WERI-Rb-1 (cell line): ENCODE measurements around the gene IGLON5.

Experiments used
- DNase-seq: peaks from one replicate; pipeline ENCODE4 v3.0.0-alpha.2; 2020
- H3K27ac ChIP-seq: fragments of 250-450 bp; sonication (Bioruptor Pico); 2 replicates; pipeline ENCODE4 v1.5.1; 2020; ENCODE audit warnings: mild to moderate bottlenecking, moderate library complexity
- H3K27me3 ChIP-seq: fragments of 250-450 bp; sonication (Bioruptor Pico); 2 replicates; pipeline ENCODE4 v1.5.1; 2021; ENCODE audit warnings: mild to moderate bottlenecking, low read depth, moderate library complexity; ENCODE audit not compliant: insufficient read depth, severe bottlenecking
- H3K36me3 ChIP-seq: fragments of 250-450 bp; sonication (Bioruptor Pico); 2 replicates; pipeline ENCODE4 v1.5.1; 2020; ENCODE audit warnings: mild to moderate bottlenecking, moderate library complexity
- H3K4me3 ChIP-seq: 2 replicates; pipeline ENCODE4 v1.5.1; 2011; ENCODE audit warnings: low read depth, mild to moderate bottlenecking, control low read depth, low read length
- H3K9me3 ChIP-seq: fragments of 250-450 bp; sonication (Bioruptor Pico); 2 replicates; pipeline ENCODE4 v1.5.1; 2021; ENCODE audit warnings: mild to moderate bottlenecking, moderate library complexity; ENCODE audit not compliant: severe bottlenecking
- CTCF ChIP-seq: IDR thresholded peaks from 2 replicates; pipeline ENCODE4 v1.5.1; 2011; ENCODE audit warnings: low read depth, mild to moderate bottlenecking, control low read depth, inconsistent platforms, low read length

The IGLON5 gene

GRCh38 chr19:51370230-51370629 lies 58.8 kb downstream of the IGLON5 start:
- no peak for TF ChIP-seq CTCF
- no peak overlapping the region for H3K4me3 ChIP-seq
- no peaks in the 10 kb centered on the region for H3K9me3 ChIP-seq
- DNase-seq: no peak
- H3K27me3 ChIP-seq: no peaks in the 10 kb centered on the region
- H3K27ac ChIP-seq: no peak overlapping the region
- no peaks in the 10 kb centered on the region for H3K36me3 ChIP-seq

- Histone ChIP-seq H3K36me3 (no peaks in the 10 kb centered on the region), H3K9me3 (no peaks in the 10 kb centered on the region), H3K27me3 (no peaks in the 10 kb centered on the region), H3K4me3 (no peak overlapping the region), H3K27ac (no peak overlapping the region)
- TF ChIP-seq CTCF: no peak
- no peak for DNase-seq
Measured at GRCh38 chr19:51371186-51371690, 59.8 kb downstream of the IGLON5 start.

GRCh38 chr19:51372021-51372648 lies 60.7 kb downstream of the IGLON5 start:
- Histone ChIP-seq H3K4me3 (no peak overlapping the region), H3K27me3 (no peaks in the 10 kb centered on the region), H3K9me3 (no peaks in the 10 kb centered on the region), H3K36me3 (no peaks in the 10 kb centered on the region), H3K27ac (no peak overlapping the region)
- no peak for TF ChIP-seq CTCF
- DNase-seq: no peak

- DNase-seq: no peak
- no peak for TF ChIP-seq CTCF
- no peak within 1 kb of the TSS for H3K27ac ChIP-seq
- H3K4me3 ChIP-seq: no peak within 1 kb of the TSS
- no peaks in the 10 kb centered on the region for H3K27me3 ChIP-seq
- H3K36me3 ChIP-seq: no peaks in the 10 kb centered on the region
- H3K9me3 ChIP-seq: no peaks in the 10 kb centered on the region
Measured at GRCh38 chr19:51372649-51373504, 61.4 kb downstream of the IGLON5 start, which contains the start of gene NKG7. NKG7 (minus strand) TSS chr19:51372654; CDS start chr19:51372535, 119 bp downstream.

- Histone ChIP-seq H3K9me3 (no peaks in the 10 kb centered on the region), H3K36me3 (no peaks in the 10 kb centered on the region), H3K27ac (no peak overlapping the region), H3K4me3 (no peak overlapping the region), H3K27me3 (no peaks in the 10 kb centered on the region)
- no peak for DNase-seq
- no peak for TF ChIP-seq CTCF
Measured at GRCh38 chr19:51375504-51376221, 64.2 kb downstream of the IGLON5 start.
